BLaER1 (cell line): ENCODE results near the gene CPEB4.

Experiments used
- H3K27ac ChIP-seq: shearing (Covaris generic); formaldehyde crosslinking; 2 replicates; pipeline ENCODE4 v1.8.1; 2022
- H3K27me3 ChIP-seq: shearing (Covaris generic); formaldehyde crosslinking; 2 replicates; pipeline ENCODE4 v1.8.1; 2022
- H3K36me3 ChIP-seq: shearing (Covaris generic); formaldehyde crosslinking; 2 replicates; pipeline ENCODE4 v1.8.1; 2022
- H3K4me1 ChIP-seq: shearing (Covaris generic); formaldehyde crosslinking; 2 replicates; pipeline ENCODE4 v1.8.1; 2022
- H3K4me2 ChIP-seq: shearing (Covaris generic); formaldehyde crosslinking; 2 replicates; pipeline ENCODE4 v1.8.1; 2022
- H3K4me3 ChIP-seq: shearing (Covaris generic); formaldehyde crosslinking; 2 replicates; pipeline ENCODE4 v1.8.1; 2022
- H3K9ac ChIP-seq: shearing (Covaris generic); formaldehyde crosslinking; 2 replicates; pipeline ENCODE4 v1.8.1; 2022
- H3K9me3 ChIP-seq: shearing (Covaris generic); formaldehyde crosslinking; 2 replicates; pipeline ENCODE4 v1.8.1; 2022
- H4K20me1 ChIP-seq: shearing (Covaris generic); formaldehyde crosslinking; 2 replicates; pipeline ENCODE4 v1.8.1; 2022
- Cebpa-rat ChIP-seq: shearing (Covaris generic); IDR thresholded peaks from 2 replicates; pipeline ENCODE4 v1.8.1; 2022

CPEB4 gene

DNA sequence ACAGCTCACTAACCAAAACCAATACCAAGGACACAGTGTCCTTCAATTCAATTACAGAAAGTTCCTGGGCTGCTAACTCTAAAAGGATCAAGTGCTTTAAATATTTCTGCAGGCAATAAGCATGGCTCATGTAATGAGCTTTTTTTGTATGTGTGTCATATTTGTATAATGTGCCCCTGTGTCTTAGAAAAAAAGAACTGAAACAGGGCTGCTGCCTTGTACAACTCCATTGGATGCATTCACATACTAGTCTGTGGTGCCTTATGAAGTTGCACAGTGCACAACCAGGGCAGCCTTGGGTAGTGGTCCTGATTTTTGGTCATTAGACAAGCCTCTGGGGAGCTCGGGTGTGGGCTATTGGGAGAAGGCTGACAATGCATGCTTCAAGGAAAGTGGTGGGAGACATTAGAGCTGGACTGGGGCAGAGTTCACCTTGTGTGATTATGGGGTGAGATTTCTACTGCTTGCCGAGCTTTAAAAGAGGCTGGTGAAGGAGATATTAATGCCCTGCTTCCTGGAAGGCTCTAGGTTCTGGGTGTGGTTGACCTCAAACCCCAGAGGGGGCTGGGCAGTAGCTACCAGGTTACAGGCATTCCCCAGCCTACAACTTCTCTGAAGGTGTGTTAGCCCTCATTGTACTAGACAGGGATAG is 3.6 kb upstream of the CPEB4 start:
- peak overlapping the region; percentile 64 for H3K4me2 ChIP-seq
- H3K36me3 ChIP-seq = no peaks in the 10 kb centered on the region
- TF ChIP-seq Cebpa-rat = no peak
- peaks cover 13% of the 10 kb centered on the region for H3K27me3 ChIP-seq
- peaks cover 28% of the 10 kb centered on the region for H3K4me1 ChIP-seq
- no peak overlapping the region for H3K27ac ChIP-seq
- peaks cover under 1% of the 10 kb centered on the region; the same call in 1 of the 2 replicates for H4K20me1 ChIP-seq
- H3K9me3 ChIP-seq = no peaks in the 10 kb centered on the region
- H3K4me3 ChIP-seq = no peak overlapping the region
- H3K9ac ChIP-seq = no peak overlapping the region

DNA sequence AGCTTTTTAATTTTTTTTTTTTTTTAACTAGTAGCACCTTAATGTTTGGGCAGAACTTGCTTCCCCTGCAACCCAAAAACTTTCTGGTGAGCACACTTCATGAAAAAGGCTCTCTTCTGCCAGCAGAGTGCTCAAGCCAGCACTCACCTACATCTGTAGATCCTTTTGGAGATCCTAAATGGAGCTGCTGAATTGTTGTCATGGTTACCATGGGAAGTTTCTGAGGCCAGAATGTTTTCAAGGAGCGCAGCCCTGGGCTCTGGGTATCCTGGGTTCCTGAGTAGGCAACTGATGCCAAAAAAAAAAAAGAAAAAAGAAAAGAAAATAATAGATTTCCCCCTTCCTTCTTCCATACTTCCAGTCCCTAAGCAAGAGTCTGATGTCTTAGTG is 3.1 kb upstream of the CPEB4 start:
- H3K9ac ChIP-seq = no peak overlapping the region

DNA sequence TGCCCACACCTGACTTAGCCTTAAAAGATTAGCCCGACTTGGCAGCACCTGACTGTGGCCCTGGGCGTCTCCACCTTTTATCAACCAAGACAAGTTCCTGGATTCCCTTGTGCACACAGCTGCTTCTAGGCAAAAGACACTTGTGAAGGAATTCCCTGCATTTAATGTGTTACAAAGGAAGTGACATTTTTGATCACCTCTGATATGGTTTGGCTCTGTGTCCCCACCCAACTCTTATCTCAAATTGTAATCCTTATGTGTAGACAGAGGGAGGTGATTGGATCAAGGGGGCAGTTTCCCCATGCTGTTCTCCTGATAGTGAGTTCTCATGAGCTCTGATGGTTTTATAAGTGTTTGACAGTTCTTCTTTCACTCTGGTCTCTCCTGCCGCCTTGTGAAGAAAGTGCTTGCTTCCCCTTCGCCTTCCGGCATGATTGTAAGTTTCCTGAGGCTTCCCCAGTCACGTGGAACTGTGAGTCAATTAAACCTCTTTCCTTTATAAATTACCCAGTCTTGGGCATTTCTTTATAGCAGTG is 2.6 kb upstream of the CPEB4 start:
- peaks cover 11% of the 10 kb centered on the region for H4K20me1 ChIP-seq

More for the DNA sequence above, 3.1 kb upstream of the CPEB4 start:
- Histone ChIP-seq H3K4me3 (no peak overlapping the region), H3K27me3 (peaks cover 18% of the 10 kb centered on the region), H3K36me3 (no peaks in the 10 kb centered on the region), H3K4me2 (peak overlapping the region; percentile 64), H3K9me3 (no peaks in the 10 kb centered on the region), H3K4me1 (peaks cover 32% of the 10 kb centered on the region), H3K27ac (no peak overlapping the region), H4K20me1 (peaks cover 6% of the 10 kb centered on the region)
- no peak for TF ChIP-seq Cebpa-rat

DNA sequence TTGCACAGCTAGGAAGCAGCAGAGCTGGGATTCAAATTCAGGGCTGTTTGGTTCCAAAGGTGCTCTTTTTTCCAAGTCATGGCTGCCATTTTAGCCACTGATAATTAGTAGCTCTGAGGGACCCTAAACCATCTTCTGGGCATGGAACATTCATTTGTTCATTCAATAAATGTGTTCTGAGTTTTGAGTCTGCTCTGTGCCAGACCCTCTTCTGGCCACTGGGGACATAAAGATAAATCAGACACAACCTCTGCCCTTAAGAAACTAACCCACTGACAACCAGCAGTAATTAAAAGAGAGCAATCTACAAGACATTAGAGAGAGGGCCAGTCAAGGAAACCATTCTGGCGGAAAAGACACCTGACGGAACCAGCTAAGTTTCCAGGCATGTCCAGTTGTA is 2.0 kb upstream of the CPEB4 start:
- no peaks in the 10 kb centered on the region for H3K9me3 ChIP-seq
- H3K36me3 ChIP-seq = no peaks in the 10 kb centered on the region
- peaks cover 26% of the 10 kb centered on the region for H3K27me3 ChIP-seq
- no peak overlapping the region for H3K4me2 ChIP-seq
- no peak overlapping the region for H3K9ac ChIP-seq
- TF ChIP-seq Cebpa-rat = no peak
- peaks cover 39% of the 10 kb centered on the region for H3K4me1 ChIP-seq
- no peak overlapping the region for H3K27ac ChIP-seq
- no peak overlapping the region for H3K4me3 ChIP-seq
- peaks cover 15% of the 10 kb centered on the region for H4K20me1 ChIP-seq

More for the DNA sequence above, 2.6 kb upstream of the CPEB4 start:
- Histone ChIP-seq H3K4me1 (peaks cover 37% of the 10 kb centered on the region), H3K9ac (no peak overlapping the region), H3K9me3 (no peaks in the 10 kb centered on the region), H3K4me3 (no peak overlapping the region), H3K27me3 (peaks cover 23% of the 10 kb centered on the region), H3K27ac (no peak overlapping the region), H3K4me2 (peak overlapping the region; percentile 64; the same call in 1 of the 2 replicates), H3K36me3 (no peaks in the 10 kb centered on the region)
- TF ChIP-seq Cebpa-rat = no peak

DNA sequence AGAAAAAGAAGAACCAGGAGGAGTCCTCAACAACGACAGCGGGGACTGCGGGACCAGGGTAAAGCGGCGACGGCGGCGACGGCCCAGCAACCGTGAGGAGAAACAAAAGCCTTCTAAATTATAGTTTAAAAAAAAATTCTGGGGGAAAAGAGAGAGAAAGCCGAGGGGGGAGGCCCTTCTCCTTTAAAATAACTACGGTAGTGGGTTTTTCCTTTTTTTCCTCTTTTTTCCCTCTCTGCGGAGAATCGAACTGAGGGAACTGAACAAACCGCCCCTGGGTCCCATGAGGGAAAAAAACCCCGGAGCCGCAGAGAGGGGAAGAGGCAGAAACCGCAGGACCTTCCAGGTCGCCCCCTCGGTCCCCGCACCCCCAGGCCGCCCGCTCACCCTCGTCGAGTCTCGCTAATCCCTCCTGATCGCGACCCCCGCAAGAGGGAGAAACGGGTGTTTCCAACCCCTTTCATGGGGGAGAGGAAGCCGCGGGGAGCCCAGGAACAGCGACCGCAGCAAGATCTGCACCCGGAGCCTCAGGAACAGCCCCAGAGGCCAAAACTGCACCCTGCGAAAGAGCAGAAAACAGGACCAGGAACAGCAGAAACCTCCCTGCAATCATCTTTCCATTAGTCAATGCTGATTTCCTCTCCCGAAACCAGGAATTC is 453 bp downstream of the CPEB4 start:
- peaks cover 24% of the 10 kb centered on the region for H4K20me1 ChIP-seq
- H3K9me3 ChIP-seq = no peaks in the 10 kb centered on the region
- H3K36me3 ChIP-seq = no peaks in the 10 kb centered on the region
- H3K9ac ChIP-seq = peak overlapping the region; percentile 89
- H3K4me3 ChIP-seq = peak overlapping the region; percentile 81
- peak overlapping the region; percentile 81 for H3K4me2 ChIP-seq
- peaks cover 26% of the 10 kb centered on the region for H3K27me3 ChIP-seq
- peaks cover 39% of the 10 kb centered on the region for H3K4me1 ChIP-seq
- no peak for TF ChIP-seq Cebpa-rat
- peak overlapping the region; percentile 95; the same call in 1 of the 2 replicates for H3K27ac ChIP-seq

DNA sequence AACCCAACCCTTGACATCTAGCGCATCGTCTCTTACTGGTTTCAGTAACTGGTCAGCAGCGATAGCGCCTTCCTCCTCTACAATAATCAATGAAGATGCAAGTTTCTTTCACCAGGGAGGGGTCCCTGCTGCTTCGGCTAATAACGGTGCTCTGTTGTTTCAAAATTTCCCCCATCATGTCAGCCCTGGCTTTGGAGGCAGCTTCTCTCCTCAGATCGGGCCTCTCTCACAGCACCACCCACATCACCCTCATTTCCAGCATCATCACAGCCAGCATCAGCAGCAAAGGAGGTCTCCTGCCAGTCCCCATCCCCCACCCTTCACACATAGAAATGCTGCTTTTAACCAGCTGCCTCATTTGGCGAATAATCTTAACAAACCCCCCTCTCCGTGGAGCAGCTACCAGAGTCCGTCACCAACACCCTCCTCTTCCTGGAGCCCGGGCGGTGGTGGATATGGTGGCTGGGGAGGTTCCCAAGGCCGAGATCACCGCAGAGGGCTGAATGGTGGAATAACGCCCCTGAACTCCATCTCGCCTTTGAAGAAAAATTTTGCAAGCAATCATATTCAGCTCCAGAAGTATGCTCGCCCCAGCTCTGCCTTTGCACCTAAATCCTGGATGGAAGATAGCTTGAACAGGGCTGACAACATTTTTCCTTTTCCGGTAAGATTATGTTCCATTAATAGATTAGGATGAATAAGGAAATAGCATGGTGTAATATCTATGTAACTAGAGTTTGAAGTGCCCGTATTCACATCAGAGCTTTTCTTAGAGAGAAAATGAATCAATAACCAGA is 2.2 kb downstream of the CPEB4 start:
- H3K4me3 ChIP-seq = no peak overlapping the region
- peaks cover 26% of the 10 kb centered on the region for H3K27me3 ChIP-seq
- no peaks in the 10 kb centered on the region for H3K36me3 ChIP-seq
- H3K9me3 ChIP-seq = no peaks in the 10 kb centered on the region
- no peak for TF ChIP-seq Cebpa-rat
- peaks cover 25% of the 10 kb centered on the region for H3K4me1 ChIP-seq
- peaks cover 24% of the 10 kb centered on the region for H4K20me1 ChIP-seq
- H3K27ac ChIP-seq = no peak overlapping the region
- no peak overlapping the region for H3K9ac ChIP-seq
- peak overlapping the region; percentile 47 for H3K4me2 ChIP-seq

DNA sequence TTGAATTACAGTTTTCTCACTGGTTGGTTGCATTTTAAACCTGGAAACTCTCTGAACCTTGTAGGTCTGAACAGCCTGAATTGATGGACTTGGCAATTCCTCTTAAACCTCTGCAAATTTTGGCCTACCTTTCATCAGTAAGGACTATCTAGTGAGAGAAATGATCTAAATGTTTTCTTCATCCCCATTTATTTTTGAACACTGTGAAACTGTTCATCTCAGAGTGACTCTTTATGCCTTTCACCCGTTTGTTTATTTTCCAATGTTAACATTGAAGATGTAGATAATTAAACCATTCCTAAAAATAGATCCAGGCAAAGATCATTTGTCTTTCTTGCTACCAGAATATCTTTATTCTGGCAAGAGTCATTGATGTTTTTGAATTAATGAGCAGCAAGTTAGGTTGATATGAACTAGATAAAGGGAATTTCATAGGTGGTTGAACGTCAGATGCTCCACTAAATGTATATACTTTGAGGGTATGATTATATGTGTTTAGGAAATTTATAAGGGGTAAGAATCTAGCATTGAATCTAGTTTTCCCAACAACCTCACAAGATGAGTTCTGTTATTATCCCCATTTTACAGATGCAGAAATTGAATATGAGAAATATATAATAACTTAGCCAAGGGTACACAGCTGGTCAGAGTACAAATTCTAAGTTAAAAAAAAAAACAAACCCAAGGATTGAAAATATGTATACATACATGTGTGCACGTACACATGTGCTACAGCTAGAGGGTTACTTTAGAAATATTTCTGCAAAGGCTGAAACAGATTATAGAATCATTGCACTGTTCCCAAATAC is 3.4 kb downstream of the CPEB4 start:
- Histone ChIP-seq H3K4me3 (no peak overlapping the region), H3K9ac (no peak overlapping the region), H3K27ac (no peak overlapping the region)

DNA sequence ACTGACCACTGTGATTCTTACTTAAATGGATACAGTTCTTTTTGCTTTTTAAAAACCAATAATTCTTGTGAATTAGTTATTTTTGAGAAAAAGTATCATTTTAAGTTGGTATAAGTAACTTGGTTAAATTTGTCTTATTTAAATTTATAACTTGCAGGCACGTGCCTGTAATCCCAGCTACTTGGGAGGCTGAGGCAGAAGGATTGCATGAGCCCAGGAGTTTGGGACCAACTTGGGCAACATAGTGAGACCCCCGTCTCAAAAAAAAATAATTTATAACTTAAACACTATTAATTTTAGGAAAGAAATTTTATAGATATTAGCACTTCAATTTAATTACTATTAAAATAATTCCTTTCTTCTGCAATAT is 5.0 kb downstream of the CPEB4 start:
- TF ChIP-seq Cebpa-rat = no peak
- Histone ChIP-seq H4K20me1 (peaks cover 24% of the 10 kb centered on the region), H3K36me3 (no peaks in the 10 kb centered on the region), H3K27me3 (peaks cover 26% of the 10 kb centered on the region), H3K9me3 (no peaks in the 10 kb centered on the region), H3K4me2 (no peak overlapping the region), H3K27ac (no peak overlapping the region), H3K4me1 (peaks cover 17% of the 10 kb centered on the region), H3K9ac (no peak overlapping the region), H3K4me3 (no peak overlapping the region)

More for the DNA sequence above, 3.4 kb downstream of the CPEB4 start:
- H3K27me3 ChIP-seq = peaks cover 26% of the 10 kb centered on the region
- TF ChIP-seq Cebpa-rat = no peak
- H3K36me3 ChIP-seq = no peaks in the 10 kb centered on the region
- H3K4me1 ChIP-seq = peaks cover 22% of the 10 kb centered on the region
- peaks cover 24% of the 10 kb centered on the region for H4K20me1 ChIP-seq
- no peaks in the 10 kb centered on the region for H3K9me3 ChIP-seq
- 0 out of 2 replicates have a peak overlapping the region, but pooled peaks have one; percentile 6 for H3K4me2 ChIP-seq

DNA sequence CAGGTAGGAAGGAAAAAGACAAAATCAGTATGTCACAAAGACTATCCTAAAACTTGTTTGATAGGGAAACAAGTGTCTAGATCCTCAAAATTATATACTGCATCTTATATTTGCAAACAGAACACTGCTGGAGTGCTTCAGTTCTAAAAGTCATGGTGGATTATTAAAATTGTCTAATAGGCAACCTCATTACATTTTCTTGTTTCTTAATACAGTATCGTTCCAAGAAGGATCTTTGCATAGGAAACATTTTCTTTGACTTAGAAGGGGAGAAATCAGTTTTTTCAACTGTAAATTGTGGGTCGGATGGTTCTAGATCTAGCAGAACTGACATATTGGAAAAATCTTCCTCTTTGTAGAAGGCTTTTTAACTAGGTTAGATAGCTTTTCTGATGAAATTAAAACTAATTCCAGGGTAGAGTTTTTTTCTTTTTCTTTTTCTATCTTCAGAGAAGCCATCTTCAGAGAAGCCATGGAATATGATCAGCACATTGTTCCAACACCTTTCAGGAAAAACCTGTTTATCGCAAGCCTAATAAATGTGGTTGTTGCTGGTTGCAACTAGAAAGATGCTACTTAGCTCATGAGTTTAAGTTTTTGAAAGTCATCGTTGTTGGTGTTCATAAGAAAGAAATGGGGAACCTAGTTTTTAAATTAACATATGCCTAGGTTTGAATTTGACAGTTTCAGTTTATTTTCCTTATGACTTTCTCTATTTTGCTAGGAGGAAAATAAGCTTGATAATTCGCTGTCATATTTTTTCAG is 7.4 kb downstream of the CPEB4 start:
- H3K36me3 ChIP-seq = no peaks in the 10 kb centered on the region
- H3K27ac ChIP-seq = no peak overlapping the region
- H3K27me3 ChIP-seq = peaks cover 3% of the 10 kb centered on the region
- no peak for TF ChIP-seq Cebpa-rat
- H3K9ac ChIP-seq = no peak overlapping the region
- no peak overlapping the region for H3K4me3 ChIP-seq
- H3K4me2 ChIP-seq = no peak overlapping the region
- H4K20me1 ChIP-seq = peaks cover 13% of the 10 kb centered on the region
- no peaks in the 10 kb centered on the region for H3K9me3 ChIP-seq
- H3K4me1 ChIP-seq = peaks cover 1% of the 10 kb centered on the region
